Loucy (cell line): Measurements from ENCODE around the gene ARHGEF35.
"Not testable (repeated sequence)": the region's sequence is repeated elsewhere in the genome, so short reads cannot be mapped to it uniquely, and the experiment has no call there.

Source experiments
- H2AFZ ChIP-seq: fragments of 200-600 bp; sonication (generic); 2 replicates; pipeline ENCODE4 v1.6.0; 2016; ENCODE audit warnings: antibody characterized with exemption, mild to moderate bottlenecking, low read length, moderate library complexity
- H3F3A ChIP-seq: fragments of 200-600 bp; 2 replicates; pipeline ENCODE4 v1.6.0; 2016; ENCODE audit warnings: antibody characterized with exemption, low read depth, mild to moderate bottlenecking
- H3K27me3 ChIP-seq: fragments of 200-600 bp; sonication (generic); 2 replicates; pipeline ENCODE4 v1.6.1; 2014; ENCODE audit warnings: low read length, mild to moderate bottlenecking; ENCODE audit not compliant: insufficient read depth, poor library complexity, severe bottlenecking
- H3K36me3 ChIP-seq: fragments of 200-600 bp; sonication (generic); 2 replicates; pipeline ENCODE4 v1.6.1; 2016; ENCODE audit warnings: low read length; ENCODE audit not compliant: insufficient read depth
- H3K4me1 ChIP-seq: fragments of 200-600 bp; sonication (generic); 2 replicates; pipeline ENCODE4 v1.5.1; 2014; ENCODE audit warnings: low read length, mild to moderate bottlenecking; ENCODE audit not compliant: insufficient read depth, poor library complexity, severe bottlenecking
- H3K4me2 ChIP-seq: fragments of 200-600 bp; sonication (generic); 2 replicates; pipeline ENCODE4 v1.6.0; 2014; ENCODE audit warnings: antibody characterized with exemption, low read length, low read depth, mild to moderate bottlenecking; ENCODE audit not compliant: poor library complexity, severe bottlenecking
- H3K4me3 ChIP-seq: fragments of 200-600 bp; sonication (generic); 2 replicates; pipeline ENCODE4 v1.5.1; 2014; ENCODE audit warnings: low read length, mild to moderate bottlenecking, mixed read lengths; ENCODE audit not compliant: poor library complexity, severe bottlenecking
- H3K79me2 ChIP-seq: fragments of 200-600 bp; sonication (generic); 2 replicates; pipeline ENCODE4 v1.6.1; 2014; ENCODE audit warnings: low read length; ENCODE audit not compliant: insufficient read depth
- H3K9ac ChIP-seq: fragments of 200-600 bp; sonication (generic); 2 replicates; pipeline ENCODE4 v1.6.0; 2014; ENCODE audit warnings: mild to moderate bottlenecking, low read depth, low read length, moderate library complexity; ENCODE audit not compliant: poor library complexity, severe bottlenecking
- H3K9me2 ChIP-seq: fragments of 200-600 bp; sonication (generic); replicated peaks from 2 replicates; pipeline ENCODE4 v1.6.1; 2016; ENCODE audit warnings: low read depth, low read length, mixed read lengths
- H3K9me3 ChIP-seq: fragments of 200-600 bp; sonication (generic); 2 replicates; pipeline ENCODE4 v1.6.1; 2014; ENCODE audit warnings: mild to moderate bottlenecking, antibody characterized with exemption, low read length, low read depth; ENCODE audit not compliant: insufficient read depth
- H4K20me1 ChIP-seq: fragments of 200-600 bp; sonication (generic); 2 replicates; pipeline ENCODE4 v1.6.0; 2014; ENCODE audit warnings: antibody characterized with exemption, low read length, mild to moderate bottlenecking; ENCODE audit not compliant: insufficient read depth, poor library complexity, severe bottlenecking

ARHGEF35 gene

DNA sequence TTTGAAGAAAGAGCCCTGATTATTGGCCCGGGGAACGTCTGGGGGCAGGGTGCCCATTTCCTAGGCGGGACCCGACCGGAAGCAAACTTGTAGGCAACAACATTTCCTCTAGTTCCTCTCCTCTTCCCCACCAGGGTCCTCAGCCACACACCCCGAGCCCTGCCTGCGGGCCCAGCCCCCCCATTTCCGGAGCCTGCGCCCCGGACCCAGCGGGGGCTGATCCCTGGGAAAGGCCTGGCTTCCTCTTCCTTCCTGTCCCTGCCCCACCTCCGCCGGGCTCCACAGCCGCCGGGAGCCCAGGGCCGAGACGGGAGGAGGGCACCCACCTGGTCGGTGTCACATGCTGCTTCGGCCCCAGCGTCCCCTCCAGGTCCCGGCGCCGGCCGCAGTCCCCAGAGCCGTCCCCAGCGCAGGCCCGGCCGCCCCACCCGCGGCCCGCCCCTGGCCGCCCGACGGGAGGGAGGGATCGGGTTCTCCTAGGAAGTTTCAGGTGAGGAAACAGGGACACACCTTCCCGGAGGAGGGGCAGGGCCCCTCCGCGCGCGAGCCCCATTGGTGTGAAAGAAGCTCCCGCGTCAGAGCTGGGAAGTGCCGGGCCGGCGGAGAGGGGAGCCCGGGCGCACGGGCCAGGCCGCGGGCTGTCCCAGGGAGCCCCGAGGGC, at the start of gene ARHGEF35:
TSS of gene ARHGEF35 (minus strand) at position 622 of the 661 bp plus-strand sequence. CDS start 7,450 bp downstream, outside the sequence.
- H2AFZ ChIP-seq, H4K20me1 ChIP-seq, H3K79me2 ChIP-seq, H3K9me2 ChIP-seq, H3K4me1 ChIP-seq, H3K4me3 ChIP-seq, H3K36me3 ChIP-seq, H3F3A ChIP-seq, H3K4me2 ChIP-seq, H3K9me3 ChIP-seq, H3K27me3 ChIP-seq, H3K9ac ChIP-seq: not testable (repeated sequence)

DNA sequence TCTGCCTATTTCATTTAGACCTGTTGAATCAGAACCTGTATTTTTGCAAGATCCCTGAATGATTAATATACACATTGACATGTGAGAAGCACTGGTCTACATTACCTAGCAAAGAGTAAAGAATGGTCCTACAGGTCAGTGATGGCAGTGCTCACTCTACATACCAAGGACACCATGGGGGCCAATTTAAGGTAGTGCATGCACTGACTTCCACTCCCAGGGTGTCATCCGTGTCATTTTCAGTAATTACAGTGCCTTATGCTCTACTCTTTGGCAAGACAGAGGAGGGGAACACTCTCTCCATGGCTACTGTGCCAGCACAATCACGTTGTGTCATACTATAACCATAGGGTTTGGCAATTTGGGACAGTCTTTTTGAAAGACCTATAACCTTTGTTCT, 49.7 kb upstream of the ARHGEF35 start:
- not testable (repeated sequence) for H3K9me2 ChIP-seq, H3K79me2 ChIP-seq, H3K27me3 ChIP-seq, H3F3A ChIP-seq, H3K4me2 ChIP-seq, H3K9me3 ChIP-seq, H3K36me3 ChIP-seq, H4K20me1 ChIP-seq, H2AFZ ChIP-seq, H3K4me3 ChIP-seq, H3K4me1 ChIP-seq, H3K9ac ChIP-seq

DNA sequence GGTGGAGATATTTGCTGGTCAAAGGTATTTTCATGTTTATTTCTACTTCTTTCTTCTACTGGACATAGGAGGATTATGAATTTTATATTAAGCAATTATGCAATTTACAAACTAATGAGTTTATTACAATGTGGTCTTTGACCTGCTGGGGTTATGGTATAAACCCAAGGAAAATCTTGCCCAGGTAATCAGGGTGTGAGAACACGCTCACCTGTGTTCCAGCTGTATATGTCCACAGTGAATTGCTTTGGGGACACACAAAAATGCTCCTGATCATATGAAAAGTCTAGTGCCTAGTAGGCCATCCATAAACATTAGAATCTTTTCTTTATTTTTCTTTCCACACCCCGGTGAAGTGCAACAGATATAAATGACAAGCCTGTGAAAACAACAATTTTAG, 43.7 kb upstream of the ARHGEF35 start, which contains the start of gene OR2A42:
TSS of gene OR2A42 (minus strand) at position 241 of the 400 bp plus-strand sequence. CDS start 6,762 bp downstream, outside the sequence.
- not testable (repeated sequence) for H3K9me2 ChIP-seq, H3K27me3 ChIP-seq, H3K4me3 ChIP-seq, H3K36me3 ChIP-seq, H3K9ac ChIP-seq, H3K9me3 ChIP-seq, H3F3A ChIP-seq, H3K79me2 ChIP-seq, H3K4me2 ChIP-seq, H3K4me1 ChIP-seq, H4K20me1 ChIP-seq, H2AFZ ChIP-seq

DNA sequence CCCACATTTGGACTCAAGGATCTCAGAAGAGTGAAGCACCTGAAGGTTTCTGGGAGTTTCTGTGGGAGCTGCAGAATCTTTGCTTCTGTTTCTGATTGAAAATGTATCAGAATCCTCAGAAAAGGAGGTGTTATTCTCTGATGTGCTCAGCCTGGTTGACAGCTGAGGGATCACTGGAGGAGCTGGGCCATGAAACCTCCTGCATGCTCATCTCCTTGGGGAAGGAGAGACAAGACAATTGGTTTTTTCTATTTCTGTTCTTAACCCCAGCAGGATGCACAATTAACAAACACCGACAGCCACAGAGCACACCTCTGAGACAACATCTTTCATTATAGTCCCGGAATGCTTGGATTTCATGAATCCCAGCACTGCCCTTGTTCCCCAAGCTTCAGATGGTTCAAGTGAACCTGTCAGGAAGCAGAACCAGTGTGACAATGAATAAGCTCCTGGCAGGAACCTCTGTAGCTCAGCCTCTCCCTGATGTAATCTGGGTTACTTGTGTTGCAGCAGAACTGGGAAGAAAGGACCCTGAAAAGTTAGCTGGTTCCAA, 43.0 kb upstream of the ARHGEF35 start:
- H3K4me2 ChIP-seq, H3K4me1 ChIP-seq, H4K20me1 ChIP-seq, H3K79me2 ChIP-seq, H3F3A ChIP-seq, H3K4me3 ChIP-seq, H3K9ac ChIP-seq, H3K9me3 ChIP-seq, H3K36me3 ChIP-seq, H3K9me2 ChIP-seq, H3K27me3 ChIP-seq, H2AFZ ChIP-seq: not testable (repeated sequence)

DNA sequence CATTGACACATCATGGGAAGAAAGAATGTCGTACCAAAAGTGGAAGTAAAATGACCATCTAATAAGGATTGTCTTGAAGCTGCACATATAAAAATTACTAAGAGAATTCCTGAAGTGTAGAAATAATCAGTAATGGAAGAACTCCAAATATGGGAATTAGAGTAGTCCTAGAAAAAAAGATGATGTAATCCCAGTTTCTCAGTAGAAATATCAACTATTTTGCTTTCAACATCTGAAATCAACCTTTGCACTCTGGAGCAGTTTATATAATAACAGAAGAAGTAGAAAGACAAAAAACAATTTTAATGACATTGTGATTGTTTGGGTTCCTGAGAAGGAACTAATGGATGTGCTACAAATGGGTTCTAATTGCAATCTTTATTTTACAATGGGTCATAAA, 37.4 kb upstream of the ARHGEF35 start:
- H3K27me3 ChIP-seq, H3K9me2 ChIP-seq, H3K36me3 ChIP-seq, H3F3A ChIP-seq, H3K9me3 ChIP-seq, H3K79me2 ChIP-seq, H4K20me1 ChIP-seq, H3K4me1 ChIP-seq, H3K4me2 ChIP-seq, H2AFZ ChIP-seq, H3K4me3 ChIP-seq, H3K9ac ChIP-seq: not testable (repeated sequence)

DNA sequence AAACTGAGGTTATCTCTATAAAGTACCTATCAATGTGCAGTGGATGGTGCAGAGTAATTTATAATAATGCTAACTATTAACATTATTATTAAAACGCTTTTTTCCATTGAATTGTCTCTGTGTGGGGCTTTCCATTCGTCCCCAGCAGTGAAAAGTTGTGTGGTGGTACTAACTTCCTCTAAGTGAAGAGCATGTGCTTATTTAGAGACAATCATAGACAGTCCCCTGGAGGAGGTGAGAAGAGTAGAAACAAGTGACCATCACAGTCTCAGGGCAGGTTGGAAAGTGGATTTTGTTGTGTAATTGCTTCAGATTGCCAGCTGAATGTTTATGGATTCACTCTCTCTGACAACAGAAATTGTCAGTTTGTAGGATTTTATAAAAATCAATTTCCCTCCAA, 35.4 kb upstream of the ARHGEF35 start:
- not testable (repeated sequence) for H3K9me2 ChIP-seq, H2AFZ ChIP-seq, H3F3A ChIP-seq, H3K4me1 ChIP-seq, H3K27me3 ChIP-seq, H3K36me3 ChIP-seq, H3K4me3 ChIP-seq, H4K20me1 ChIP-seq, H3K79me2 ChIP-seq, H3K9me3 ChIP-seq, H3K4me2 ChIP-seq, H3K9ac ChIP-seq

DNA sequence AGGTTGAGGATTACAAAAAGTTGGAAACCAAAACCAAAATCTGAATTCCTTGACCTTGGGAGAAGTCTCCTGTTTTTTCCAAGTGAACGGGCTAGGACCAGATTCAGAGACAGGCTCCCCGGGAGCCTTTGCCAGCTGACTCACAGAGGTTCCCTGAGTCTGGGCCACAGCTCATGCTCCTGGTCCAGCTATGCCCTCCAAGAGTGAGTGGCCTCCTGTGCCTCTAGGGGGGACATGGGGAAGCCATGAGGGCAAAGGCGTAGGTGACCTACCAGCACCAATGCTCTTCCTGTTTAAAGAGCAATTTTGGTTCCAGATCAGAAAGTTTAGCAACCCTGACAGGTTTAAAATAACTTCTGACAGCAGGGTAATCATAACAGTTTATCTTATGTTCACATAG, 33.2 kb upstream of the ARHGEF35 start:
- not testable (repeated sequence) for H3K4me3 ChIP-seq, H4K20me1 ChIP-seq, H3F3A ChIP-seq, H3K27me3 ChIP-seq, H3K9ac ChIP-seq, H3K4me1 ChIP-seq, H2AFZ ChIP-seq, H3K4me2 ChIP-seq, H3K79me2 ChIP-seq, H3K9me3 ChIP-seq, H3K36me3 ChIP-seq, H3K9me2 ChIP-seq
